Measurements from ENCODE around the gene SEMA4A. TPM values are rescaled to one million over a fixed set of nuclear protein-coding genes. Genes with fewer than 3 reads are reported as not detected.
"Not testable (repeated sequence)": the region's sequence is repeated elsewhere in the genome, so short reads cannot be mapped to it uniquely, and the experiment has no call there.

Gene SEMA4A
- total RNA-seq, 2 donors from 2014 or later: 10.5 to 36.2 TPM

DNA sequence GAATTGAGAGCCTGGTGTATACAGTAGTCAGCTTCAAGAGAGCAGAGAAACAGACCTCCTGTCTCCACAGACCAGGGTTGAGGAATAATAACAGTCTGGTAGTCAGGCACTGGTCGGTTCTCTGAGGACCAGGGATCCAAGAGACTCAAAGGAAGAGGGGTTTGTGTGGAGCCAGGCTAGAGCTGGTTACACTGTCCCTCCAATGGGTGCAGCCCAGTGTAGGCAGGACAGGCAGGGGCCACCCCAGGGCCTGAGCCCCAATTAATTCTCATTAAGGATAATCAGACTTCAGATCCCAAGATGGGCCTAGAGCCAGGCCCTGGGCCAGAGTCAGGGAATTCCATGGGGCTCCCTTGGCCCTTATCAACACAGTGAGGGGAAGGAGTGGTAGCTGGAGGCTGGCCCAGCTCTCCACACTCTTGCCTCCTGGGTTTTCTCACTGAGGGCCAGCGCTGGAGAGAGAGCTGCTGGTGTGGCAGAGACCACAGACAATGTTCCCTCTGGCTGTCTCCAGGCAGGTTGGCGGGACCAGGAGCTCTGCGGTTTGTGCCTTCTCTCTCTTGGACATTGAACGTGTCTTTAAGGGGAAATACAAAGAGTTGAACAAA lies 9.1 kb downstream of the SEMA4A start:
- H3K27ac Mint-ChIP-seq: no peak overlapping the region
- peaks cover 0 to 13% of the 10 kb centered on the region in 2 donors for H3K9me3 Mint-ChIP-seq
- ATAC-seq: no peak
- H3K36me3 Mint-ChIP-seq: peaks cover 15 to 32% of the 10 kb centered on the region in 2 donors
- no peak for DNase-seq (ENCODE audit: low spot score in 2 of 2)

GRCh38 chr1:156163712-156164111 lies 10.3 kb downstream of the SEMA4A start:
- H3K9me3 Mint-ChIP-seq: peaks cover 0 to 13% of the 10 kb centered on the region in 2 donors
- no peak for DNase-seq (ENCODE audit: low spot score in 2 of 2)
- no peak overlapping the region for H3K27ac Mint-ChIP-seq
- no peak for ATAC-seq
- peaks cover 20 to 32% of the 10 kb centered on the region in 2 donors for H3K36me3 Mint-ChIP-seq

GRCh38 chr1:156164125-156164831 lies 10.9 kb downstream of the SEMA4A start:
- peaks cover 0 to 13% of the 10 kb centered on the region in 2 donors for H3K9me3 Mint-ChIP-seq
- peak overlapping the region in 1 of 2 donors; percentile 4 for H3K27ac Mint-ChIP-seq

DNA sequence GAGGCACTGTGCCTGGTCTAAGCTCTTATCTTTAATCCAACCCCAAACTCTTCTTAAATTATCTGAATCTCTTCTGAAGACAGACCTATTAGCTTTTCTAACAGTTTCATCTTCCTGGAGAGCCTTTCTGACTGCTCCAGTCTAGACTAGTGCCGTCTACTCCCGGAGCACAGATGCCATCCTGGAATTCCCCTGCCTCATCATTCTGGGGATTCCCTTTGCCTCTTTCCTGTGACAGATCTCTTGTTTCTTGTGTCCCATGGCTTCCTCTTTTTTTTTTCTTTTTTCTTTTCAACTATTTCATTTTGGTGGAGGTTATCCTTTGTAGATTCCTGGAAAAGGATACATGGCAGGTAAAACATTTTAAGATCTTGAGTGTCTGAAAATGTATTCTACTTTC lies 11.7 kb downstream of the SEMA4A start:
- Mint-ChIP-seq H3K36me3 (peaks cover 20 to 32% of the 10 kb centered on the region in 2 donors), H3K9me3 (peaks cover 0 to 13% of the 10 kb centered on the region in 2 donors), H3K27ac (peak overlapping the region in 1 of 2 donors; percentile 4)
- ATAC-seq (peak in 1 of 2 donors; percentile 28), DNase-seq (ENCODE audit: low spot score in 2 of 2) (no peak)

More at GRCh38 chr1:156164125-156164831, 10.9 kb downstream of the SEMA4A start:
- ATAC-seq (no peak), DNase-seq (ENCODE audit: low spot score in 2 of 2) (no peak)
- peaks cover 20 to 32% of the 10 kb centered on the region in 2 donors for H3K36me3 Mint-ChIP-seq

- Mint-ChIP-seq H3K36me3 (peaks cover 14 to 26% of the 10 kb centered on the region in 2 donors), H3K9me3 (peaks cover 0 to 13% of the 10 kb centered on the region in 2 donors), H3K27ac (no peak overlapping the region)
- ATAC-seq (no peak), DNase-seq (ENCODE audit: low spot score in 2 of 2) (no peak)
Measured at GRCh38 chr1:156167536-156167935, 14.2 kb downstream of the SEMA4A start.

GRCh38 chr1:156172696-156173470 lies 19.5 kb downstream of the SEMA4A start:
- DNase-seq (ENCODE audit: low spot score in 2 of 2): no peak
- ATAC-seq: peak in 1 of 2 donors; percentile 73
- H3K9me3 Mint-ChIP-seq: no peaks in the 10 kb centered on the region
- H3K27ac Mint-ChIP-seq: peak overlapping the region; percentile 16 to 73
- H3K36me3 Mint-ChIP-seq: peaks cover 0 to 5% of the 10 kb centered on the region in 2 donors

DNA sequence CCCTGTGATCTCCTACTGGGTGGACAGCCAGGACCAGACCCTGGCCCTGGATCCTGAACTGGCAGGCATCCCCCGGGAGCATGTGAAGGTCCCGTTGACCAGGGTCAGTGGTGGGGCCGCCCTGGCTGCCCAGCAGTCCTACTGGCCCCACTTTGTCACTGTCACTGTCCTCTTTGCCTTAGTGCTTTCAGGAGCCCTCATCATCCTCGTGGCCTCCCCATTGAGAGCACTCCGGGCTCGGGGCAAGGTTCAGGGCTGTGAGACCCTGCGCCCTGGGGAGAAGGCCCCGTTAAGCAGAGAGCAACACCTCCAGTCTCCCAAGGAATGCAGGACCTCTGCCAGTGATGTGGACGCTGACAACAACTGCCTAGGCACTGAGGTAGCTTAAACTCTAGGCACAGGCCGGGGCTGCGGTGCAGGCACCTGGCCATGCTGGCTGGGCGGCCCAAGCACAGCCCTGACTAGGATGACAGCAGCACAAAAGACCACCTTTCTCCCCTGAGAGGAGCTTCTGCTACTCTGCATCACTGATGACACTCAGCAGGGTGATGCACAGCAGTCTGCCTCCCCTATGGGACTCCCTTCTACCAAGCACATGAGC lies 23.3 kb downstream of the SEMA4A start:
- no peak for ATAC-seq

GRCh38 chr1:156177919-156178654 lies 24.7 kb downstream of the SEMA4A start:
- peak overlapping the region; percentile 32 to 60 for H3K27ac Mint-ChIP-seq
- DNase-seq (ENCODE audit: low spot score in 2 of 2) (no peak), ATAC-seq (peak; percentile 55 to 56)
- no peaks in the 10 kb centered on the region for H3K9me3 Mint-ChIP-seq
- H3K36me3 Mint-ChIP-seq: no peaks in the 10 kb centered on the region

More for the DNA sequence above, 23.3 kb downstream of the SEMA4A start:
- no peak for DNase-seq (ENCODE audit: low spot score in 2 of 2)
- H3K36me3 Mint-ChIP-seq: no peaks in the 10 kb centered on the region
- H3K27ac Mint-ChIP-seq: peak overlapping the region in 1 of 2 donors; percentile 4
- H3K9me3 Mint-ChIP-seq: no peaks in the 10 kb centered on the region

DNA sequence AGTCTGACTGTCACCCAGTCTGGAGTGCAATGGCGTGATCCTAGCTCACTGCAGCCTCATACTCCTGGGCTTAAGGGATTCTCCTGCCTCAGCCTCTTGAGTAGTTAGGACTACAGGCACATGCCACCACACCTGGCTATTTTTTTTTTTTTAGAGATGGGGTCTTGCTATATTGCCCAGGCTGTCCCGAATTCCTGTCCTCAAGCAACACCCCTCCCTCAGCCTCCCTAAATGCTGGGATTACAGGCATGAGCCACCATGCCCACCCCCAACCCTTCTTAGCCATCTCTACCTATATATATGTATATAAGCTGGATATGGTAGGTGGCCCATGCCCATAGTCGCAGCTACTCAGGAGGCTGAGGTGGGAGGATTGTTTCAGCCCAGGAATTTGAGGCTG lies 27.1 kb downstream of the SEMA4A start:
- no peak overlapping the region for H3K27ac Mint-ChIP-seq
- no peaks in the 10 kb centered on the region for H3K9me3 Mint-ChIP-seq
- H3K36me3 Mint-ChIP-seq: no peaks in the 10 kb centered on the region
- no peak for DNase-seq (ENCODE audit: low spot score in 2 of 2)
- ATAC-seq: no peak

DNA sequence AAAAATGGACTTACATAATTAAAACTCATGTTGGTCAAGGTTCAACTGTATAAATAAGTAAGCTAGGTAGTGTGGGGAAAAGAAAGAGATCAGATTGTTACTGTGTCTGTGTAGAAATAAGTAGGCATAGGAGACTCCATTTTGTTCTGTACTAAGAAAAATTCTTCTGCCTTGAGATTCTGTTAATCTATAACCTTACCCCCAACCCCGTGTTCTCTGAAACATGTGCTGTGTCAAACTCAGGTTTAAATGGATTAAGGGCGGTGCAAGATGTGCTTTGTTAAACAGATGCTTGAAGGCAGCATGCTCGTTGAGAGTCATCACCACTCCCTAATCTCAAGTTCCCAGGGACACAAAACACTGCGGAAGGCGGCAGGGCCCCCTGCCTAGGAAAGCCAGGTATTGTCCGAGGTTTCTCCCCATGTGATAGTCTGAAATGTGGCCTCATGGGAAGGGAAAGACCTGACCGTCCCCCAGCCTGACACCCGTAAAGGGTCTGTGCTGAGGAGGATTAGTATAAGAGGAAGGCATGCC lies 28.1 kb downstream of the SEMA4A start:
- not testable (repeated sequence) for ATAC-seq; H3K27ac Mint-ChIP-seq; H3K9me3 Mint-ChIP-seq; H3K36me3 Mint-ChIP-seq; DNase-seq (ENCODE audit: low spot score in 2 of 2)

DNA sequence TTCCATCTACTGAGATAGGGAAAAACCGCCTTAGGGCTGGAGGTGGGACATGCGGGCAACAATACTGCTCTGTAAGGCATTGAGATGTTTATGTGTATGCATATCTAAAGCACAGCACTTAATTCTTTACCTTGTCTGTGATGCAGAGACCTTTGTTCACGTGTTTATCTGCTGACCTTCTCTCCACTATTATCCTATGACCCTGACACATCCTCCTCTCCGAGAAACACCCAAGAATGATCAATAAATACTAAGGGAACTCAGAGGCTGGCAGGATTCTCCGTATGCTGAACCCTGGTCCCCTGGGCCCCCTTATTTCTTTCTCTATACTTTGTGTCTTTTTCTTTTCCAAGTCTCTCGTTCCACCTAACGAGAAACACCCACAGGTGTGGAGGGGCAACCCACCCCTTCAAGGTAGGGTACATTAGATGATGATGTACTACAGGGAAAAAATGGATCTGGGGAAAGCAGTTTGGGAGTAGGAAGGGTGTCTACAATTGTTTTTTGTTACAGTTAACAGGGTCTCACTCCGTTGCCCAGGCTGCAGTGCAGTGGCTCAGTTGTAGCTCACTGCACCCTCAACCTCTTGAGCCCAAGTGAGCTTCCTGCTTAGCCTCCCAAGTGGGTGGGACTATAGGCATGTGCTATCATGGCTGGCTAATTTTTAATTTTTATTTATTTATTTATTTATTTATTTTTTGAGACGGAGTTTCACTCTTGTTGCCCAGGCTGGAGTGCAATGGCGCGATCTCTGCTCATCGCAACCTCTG lies 28.8 kb downstream of the SEMA4A start:
- H3K9me3 Mint-ChIP-seq; ATAC-seq; H3K36me3 Mint-ChIP-seq; H3K27ac Mint-ChIP-seq; DNase-seq (ENCODE audit: low spot score in 2 of 2): not testable (repeated sequence)

DNA sequence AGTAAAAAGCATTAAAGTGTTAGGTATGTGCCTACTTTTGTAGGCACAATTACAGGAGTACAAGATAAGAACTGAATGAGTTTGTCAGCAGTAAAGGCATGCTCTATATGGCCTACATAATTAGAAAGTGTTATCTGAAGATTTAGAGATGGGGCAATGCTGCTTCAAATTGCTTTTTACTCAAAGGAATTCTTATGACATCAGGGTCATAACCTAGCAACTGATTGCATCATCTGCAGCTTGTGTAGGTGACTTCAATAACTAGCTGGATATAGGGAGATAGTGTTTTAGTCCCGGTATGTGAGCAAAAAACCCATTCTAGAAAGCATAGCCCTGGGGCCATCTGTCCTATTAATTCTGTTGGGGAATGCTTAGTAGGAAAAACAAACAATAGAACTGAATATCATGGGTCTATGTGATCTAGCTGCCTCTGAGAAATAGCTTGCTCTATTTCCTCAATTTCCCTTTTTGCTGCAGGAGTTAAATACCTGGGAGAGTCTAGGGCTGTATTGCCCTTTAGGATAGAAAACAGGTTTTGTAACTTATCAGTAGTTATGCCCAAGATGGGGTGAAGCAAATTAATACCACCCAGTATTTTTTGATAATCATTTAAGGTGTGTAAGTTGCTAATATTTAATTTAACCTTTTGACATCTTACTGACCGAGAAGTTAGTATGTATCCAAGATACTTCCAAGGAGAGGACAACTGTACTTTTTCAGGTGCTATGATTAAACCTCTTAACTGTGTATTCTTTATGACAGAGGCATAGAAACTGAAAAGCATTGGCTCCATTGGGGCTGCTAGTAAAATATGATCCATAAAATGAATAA lies 33.2 kb downstream of the SEMA4A start:
- DNase-seq (ENCODE audit: low spot score in 2 of 2); ATAC-seq: not testable (repeated sequence)

DNA sequence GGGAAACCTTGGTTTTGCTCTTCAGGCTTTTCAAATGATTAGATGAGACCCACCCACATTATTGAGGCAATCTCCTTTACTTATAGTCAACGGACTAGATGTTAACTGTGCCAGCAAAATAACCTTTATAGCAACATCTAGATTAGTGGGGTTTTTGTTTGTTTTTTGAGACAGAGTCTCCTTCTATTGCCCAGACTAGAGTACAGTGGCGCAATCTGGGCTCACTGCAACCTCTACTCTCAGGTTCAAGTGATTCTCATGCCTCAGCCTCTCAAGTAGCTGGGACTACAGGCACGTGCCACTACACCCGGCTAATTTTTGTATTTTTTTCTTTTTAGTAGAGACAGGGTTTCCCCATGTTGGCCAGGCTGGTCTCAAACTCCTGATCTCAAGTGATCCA lies 36.9 kb downstream of the SEMA4A start:
- H3K27ac Mint-ChIP-seq; H3K9me3 Mint-ChIP-seq; ATAC-seq; DNase-seq (ENCODE audit: low spot score in 2 of 2): not testable (repeated sequence)
- H3K36me3 Mint-ChIP-seq: peaks cover 16 to 25% of the 10 kb centered on the region in 2 donors

More for the DNA sequence above, 33.2 kb downstream of the SEMA4A start:
- H3K9me3 Mint-ChIP-seq, H3K27ac Mint-ChIP-seq, H3K36me3 Mint-ChIP-seq: not testable (repeated sequence)

GRCh38 chr1:156191292-156191964 lies 38.0 kb downstream of the SEMA4A start:
- Mint-ChIP-seq H3K27ac (no peak overlapping the region), H3K36me3 (peaks cover 27 to 35% of the 10 kb centered on the region in 2 donors), H3K9me3 (no peaks in the 10 kb centered on the region)
- no peak for ATAC-seq
- DNase-seq (ENCODE audit: low spot score in 2 of 2): no peak

Data from activated naive CD4-positive, alpha-beta T cell treated with anti-CD3 and anti-CD28 coated beads, Interleukin-2, amount 50 U/mL, for 72 hours (primary cell).